ENCODE data around the gene CALN1.

- TF ChIP-seq CTCF (IDR thresholded peaks at IDR 0.05) (no peak), TCF7L2 (IDR thresholded peaks at IDR 0.05; ENCODE audit: low read depth, low read length) (no peak), POLR2AphosphoS5 (IDR thresholded peaks at IDR 0.05; ENCODE audit: low read depth, low read length) (no peak), SIN3A (IDR thresholded peaks at IDR 0.05; ENCODE audit: borderline replicate concordance, insufficient read depth, low read depth, low read length) (no peak)
Observed at GRCh38 chr7:72097226-72097625, 314.9 kb downstream of the CALN1 start.

Measured in Panc1 (cell line).